ENCODE measurements around the gene ZNF665. TPM values are rescaled to one million over a fixed set of nuclear protein-coding genes. Genes with fewer than 3 reads are reported as not detected.

Gene ZNF665
- total RNA-seq, result 16.3 and 18.1 TPM in 2 replicates
- 9.7 TPM for total RNA-seq (2013)
- 7.0 and 12.8 TPM in 2 replicates for polyA plus RNA-seq
- 6.5 and 7.8 TPM in 2 replicates for polyA minus RNA-seq

GRCh38 chr19:53192771-53193534 lies at the start of gene ZNF665:
Gene ZNF665 (minus strand): TSS chr19:53193358. CDS start chr19:53182898, 10,460 bp downstream.
- Histone ChIP-seq H2AFZ (ENCODE audit: insufficient read depth, low read depth, low read length, poor library complexity, severe bottlenecking) (peak within 1 kb of the TSS; percentile 95), H3K27ac (ENCODE audit: low read length in 2 of 2) (peak within 1 kb of the TSS; percentile 69 to 88), H3K4me1 (ENCODE audit: control insufficient read depth in 2 of 2, insufficient read depth in 2 of 2, low read length in 2 of 2) (peaks cover 17 to 29% of the 10 kb centered on the region in 2 donors), H3K36me3 (replicated peaks in 1 of 2; ENCODE audit: control extremely low read depth in 1 of 2, control insufficient read depth in 1 of 2, extremely low read depth in 1 of 2, insufficient read depth in 2 of 2, low read length in 1 of 2) (peaks cover 0 to 1% of the 10 kb centered on the region in 2 experiments), H3K4me2 (replicated peaks; ENCODE audit: low read depth, low read length, poor library complexity, severe bottlenecking) (peak within 1 kb of the TSS; percentile 84), H3K27me3 (replicated peaks in 1 of 4; ENCODE audit: control extremely low read depth in 1 of 4, control insufficient read depth in 3 of 4, insufficient read depth in 4 of 4, low read length in 3 of 4) (no peaks in the 10 kb centered on the region), H3K4me3 (ENCODE audit: control extremely low read depth in 1 of 5, extremely low read depth in 1 of 5, insufficient read depth in 1 of 5, low read depth in 2 of 5, low read length in 4 of 5) (peak within 1 kb of the TSS; percentile 56 to 95 (median 80)), H3K9me3 (ENCODE audit: control extremely low read depth in 1 of 3, control insufficient read depth in 2 of 3, insufficient read depth in 1 of 3, low read length in 2 of 3) (peaks cover 0 to 61% (median 20%) of the 10 kb centered on the region in 3 donors), H3K79me2 (ENCODE audit: control insufficient read depth, insufficient read depth, low read length) (peaks cover 8% of the 10 kb centered on the region), H4K20me1 (ENCODE audit: control insufficient read depth, insufficient read depth, low read length, poor library complexity, severe bottlenecking) (no peaks in the 10 kb centered on the region), H3K9ac (ENCODE audit: low read length) (peak within 1 kb of the TSS; percentile 97)
- Mint-ChIP-seq H3K27ac (peak within 1 kb of the TSS; percentile 93), H3K4me3 (peak within 1 kb of the TSS; percentile 98), H3K27me3 (no peaks in the 10 kb centered on the region), H3K9me3 (ENCODE audit: insufficient read depth) (peaks cover 2% of the 10 kb centered on the region), H3K4me1 (peaks cover 46% of the 10 kb centered on the region)
- POLR2A ChIA-PET, result interaction anchor here (0.7 kb wide), 1 partner anchor 362 kb away, joined by 4 read pairs; no protein-coding TSS in a partner anchor
- DNase-seq (peak; percentile 82), ATAC-seq (ENCODE audit: low read depth) (peak; percentile 48)
- TF ChIP-seq EZH2 (IDR thresholded peaks at IDR 0.05; ENCODE audit: borderline replicate concordance, insufficient read depth, low read depth, low read length, poor library complexity, severe bottlenecking), result no peak
- TF ChIP-seq CTCF (IDR thresholded peaks at IDR 0.05), result no peak
- CTCF ChIA-PET, result no interaction called here
- WGBS (ENCODE audit: insufficient coverage), result under 1% methylated on average over 46 of the region's 53 CpGs
- intact Hi-C loops (cut with micrococcal nuclease), result loop anchor here (1.0 to 10.0 kb wide), 7 partner anchors 34 to 1098 kb away; partner anchors contain the start of genes ZNF160, ZNF347 and ZNF841

Measured in B cell (primary cell).